Measurements from ENCODE around the gene PGM2L1.

PGM2L1 gene

DNA sequence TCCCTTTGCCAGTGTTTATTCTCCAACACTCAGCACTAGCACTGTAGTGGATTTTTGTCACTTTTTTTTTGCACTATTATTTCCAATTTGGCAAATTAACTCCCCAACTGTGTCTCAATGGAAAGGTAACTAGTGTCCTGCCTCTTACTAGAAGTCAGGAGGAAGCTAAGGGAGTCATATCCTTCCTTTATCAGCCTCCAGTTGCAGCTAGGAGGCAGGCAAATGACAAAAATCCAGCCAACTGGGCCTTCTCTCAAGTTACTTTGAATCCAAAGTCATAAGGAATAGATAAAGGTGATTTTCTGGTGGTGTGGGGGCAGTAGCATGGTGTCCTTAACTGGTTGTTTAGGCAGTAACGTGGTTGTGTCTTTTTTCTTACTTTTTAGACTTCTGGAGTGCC lies 71.2 kb downstream of the PGM2L1 start:
- H3K27ac ChIP-seq (ENCODE audit: extremely low read depth, low read depth, low read length), result no peak overlapping the region
- no peaks in the 10 kb centered on the region for H3K36me3 ChIP-seq (ENCODE audit: control insufficient read depth in 2 of 2, insufficient read depth in 1 of 2, low read length in 2 of 2)
- no peaks in the 10 kb centered on the region for H3K9me3 ChIP-seq (ENCODE audit: control insufficient read depth, insufficient read depth, low read depth, low read length)
- ChIA-PET POLR2A (no interaction called here), CTCF (interaction anchor here (0.8 kb wide), 1 partner anchor 11 kb away, joined by 3 read pairs; no protein-coding TSS in a partner anchor)
- H3K4me1 ChIP-seq (ENCODE audit: control insufficient read depth, insufficient read depth, low read length), result no peaks in the 10 kb centered on the region
- H3K4me3 ChIP-seq (ENCODE audit: low read depth, low read length), result no peak overlapping the region
- no peak for TF ChIP-seq ZNF707 (tag by site-specific recombination; IDR thresholded peaks at IDR 0.05)
- TF ChIP-seq, protein P1, sequence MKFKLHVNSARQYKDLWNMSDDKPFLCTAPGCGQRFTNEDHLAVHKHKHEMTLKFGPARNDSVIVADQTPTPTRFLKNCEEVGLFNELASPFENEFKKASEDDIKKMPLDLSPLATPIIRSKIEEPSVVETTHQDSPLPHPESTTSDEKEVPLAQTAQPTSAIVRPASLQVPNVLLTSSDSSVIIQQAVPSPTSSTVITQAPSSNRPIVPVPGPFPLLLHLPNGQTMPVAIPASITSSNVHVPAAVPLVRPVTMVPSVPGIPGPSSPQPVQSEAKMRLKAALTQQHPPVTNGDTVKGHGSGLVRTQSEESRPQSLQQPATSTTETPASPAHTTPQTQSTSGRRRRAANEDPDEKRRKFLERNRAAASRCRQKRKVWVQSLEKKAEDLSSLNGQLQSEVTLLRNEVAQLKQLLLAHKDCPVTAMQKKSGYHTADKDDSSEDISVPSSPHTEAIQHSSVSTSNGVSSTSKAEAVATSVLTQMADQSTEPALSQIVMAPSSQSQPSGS (tag by site-specific recombination; IDR thresholded peaks at IDR 0.05; ENCODE audit: low read depth), result no peak
- TF ChIP-seq SCRT2 (tag by site-specific recombination; IDR thresholded peaks at IDR 0.05), result no peak
- no peak for TF ChIP-seq ZFHX2 (tag by site-specific recombination; conservative IDR thresholded peaks at IDR 0.05)
- no peak for TF ChIP-seq ZSCAN23 (tag by site-specific recombination; IDR thresholded peaks at IDR 0.05)
- TF ChIP-seq, protein P2, sequence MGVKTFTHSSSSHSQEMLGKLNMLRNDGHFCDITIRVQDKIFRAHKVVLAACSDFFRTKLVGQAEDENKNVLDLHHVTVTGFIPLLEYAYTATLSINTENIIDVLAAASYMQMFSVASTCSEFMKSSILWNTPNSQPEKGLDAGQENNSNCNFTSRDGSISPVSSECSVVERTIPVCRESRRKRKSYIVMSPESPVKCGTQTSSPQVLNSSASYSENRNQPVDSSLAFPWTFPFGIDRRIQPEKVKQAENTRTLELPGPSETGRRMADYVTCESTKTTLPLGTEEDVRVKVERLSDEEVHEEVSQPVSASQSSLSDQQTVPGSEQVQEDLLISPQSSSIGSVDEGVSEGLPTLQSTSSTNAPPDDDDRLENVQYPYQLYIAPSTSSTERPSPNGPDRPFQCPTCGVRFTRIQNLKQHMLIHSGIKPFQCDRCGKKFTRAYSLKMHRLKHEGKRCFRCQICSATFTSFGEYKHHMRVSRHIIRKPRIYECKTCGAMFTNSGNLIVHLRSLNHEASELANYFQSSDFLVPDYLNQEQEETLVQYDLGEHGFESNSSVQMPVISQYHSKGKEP (tag by site-specific recombination; IDR thresholded peaks at IDR 0.05), result no peak
- TF ChIP-seq, protein P3, sequence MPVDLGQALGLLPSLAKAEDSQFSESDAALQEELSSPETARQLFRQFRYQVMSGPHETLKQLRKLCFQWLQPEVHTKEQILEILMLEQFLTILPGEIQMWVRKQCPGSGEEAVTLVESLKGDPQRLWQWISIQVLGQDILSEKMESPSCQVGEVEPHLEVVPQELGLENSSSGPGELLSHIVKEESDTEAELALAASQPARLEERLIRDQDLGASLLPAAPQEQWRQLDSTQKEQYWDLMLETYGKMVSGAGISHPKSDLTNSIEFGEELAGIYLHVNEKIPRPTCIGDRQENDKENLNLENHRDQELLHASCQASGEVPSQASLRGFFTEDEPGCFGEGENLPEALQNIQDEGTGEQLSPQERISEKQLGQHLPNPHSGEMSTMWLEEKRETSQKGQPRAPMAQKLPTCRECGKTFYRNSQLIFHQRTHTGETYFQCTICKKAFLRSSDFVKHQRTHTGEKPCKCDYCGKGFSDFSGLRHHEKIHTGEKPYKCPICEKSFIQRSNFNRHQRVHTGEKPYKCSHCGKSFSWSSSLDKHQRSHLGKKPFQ (tag by site-specific recombination; IDR thresholded peaks at IDR 0.05), result no peak
- TF ChIP-seq, protein P4, sequence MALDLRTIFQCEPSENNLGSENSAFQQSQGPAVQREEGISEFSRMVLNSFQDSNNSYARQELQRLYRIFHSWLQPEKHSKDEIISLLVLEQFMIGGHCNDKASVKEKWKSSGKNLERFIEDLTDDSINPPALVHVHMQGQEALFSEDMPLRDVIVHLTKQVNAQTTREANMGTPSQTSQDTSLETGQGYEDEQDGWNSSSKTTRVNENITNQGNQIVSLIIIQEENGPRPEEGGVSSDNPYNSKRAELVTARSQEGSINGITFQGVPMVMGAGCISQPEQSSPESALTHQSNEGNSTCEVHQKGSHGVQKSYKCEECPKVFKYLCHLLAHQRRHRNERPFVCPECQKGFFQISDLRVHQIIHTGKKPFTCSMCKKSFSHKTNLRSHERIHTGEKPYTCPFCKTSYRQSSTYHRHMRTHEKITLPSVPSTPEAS (tag by site-specific recombination; IDR thresholded peaks at IDR 0.05), result no peak
- TF ChIP-seq ZNF10 (tag by site-specific recombination; IDR thresholded peaks at IDR 0.05), result no peak
- no peak for TF ChIP-seq ZNF747 (tag by site-specific recombination; IDR thresholded peaks at IDR 0.05)
- no peak for TF ChIP-seq ZSCAN30 (tag by site-specific recombination; IDR thresholded peaks at IDR 0.05)
- TF ChIP-seq, protein P5, sequence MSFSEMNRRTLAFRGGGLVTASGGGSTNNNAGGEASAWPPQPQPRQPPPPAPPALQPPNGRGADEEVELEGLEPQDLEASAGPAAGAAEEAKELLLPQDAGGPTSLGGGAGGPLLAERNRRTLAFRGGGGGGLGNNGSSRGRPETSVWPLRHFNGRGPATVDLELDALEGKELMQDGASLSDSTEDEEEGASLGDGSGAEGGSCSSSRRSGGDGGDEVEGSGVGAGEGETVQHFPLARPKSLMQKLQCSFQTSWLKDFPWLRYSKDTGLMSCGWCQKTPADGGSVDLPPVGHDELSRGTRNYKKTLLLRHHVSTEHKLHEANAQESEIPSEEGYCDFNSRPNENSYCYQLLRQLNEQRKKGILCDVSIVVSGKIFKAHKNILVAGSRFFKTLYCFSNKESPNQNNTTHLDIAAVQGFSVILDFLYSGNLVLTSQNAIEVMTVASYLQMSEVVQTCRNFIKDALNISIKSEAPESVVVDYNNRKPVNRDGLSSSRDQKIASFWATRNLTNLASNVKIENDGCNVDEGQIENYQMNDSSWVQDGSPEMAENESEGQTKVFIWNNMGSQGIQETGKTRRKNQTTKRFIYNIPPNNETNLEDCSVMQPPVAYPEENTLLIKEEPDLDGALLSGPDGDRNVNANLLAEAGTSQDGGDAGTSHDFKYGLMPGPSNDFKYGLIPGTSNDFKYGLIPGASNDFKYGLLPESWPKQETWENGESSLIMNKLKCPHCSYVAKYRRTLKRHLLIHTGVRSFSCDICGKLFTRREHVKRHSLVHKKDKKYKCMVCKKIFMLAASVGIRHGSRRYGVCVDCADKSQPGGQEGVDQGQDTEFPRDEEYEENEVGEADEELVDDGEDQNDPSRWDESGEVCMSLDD (tag by site-specific recombination; IDR thresholded peaks at IDR 0.05), result no peak

DNA sequence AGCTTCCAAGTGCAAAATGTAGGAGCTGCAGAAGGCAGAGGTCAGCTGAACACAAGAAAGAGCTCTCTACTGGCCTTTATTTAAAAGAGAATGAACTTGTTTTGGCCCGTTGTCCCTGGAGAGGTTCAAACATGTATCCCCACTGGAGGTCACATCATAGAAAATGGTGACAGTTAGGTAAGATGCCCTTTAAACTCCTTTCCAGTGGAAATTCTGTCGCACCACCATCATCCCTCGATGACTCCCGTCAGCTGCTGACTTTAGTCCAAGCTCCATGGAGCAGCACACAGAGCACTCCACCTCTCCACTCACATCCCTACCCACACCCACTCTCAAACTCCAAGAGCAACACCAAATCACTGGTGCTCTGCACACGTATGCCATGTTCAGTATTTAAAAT lies 71.6 kb downstream of the PGM2L1 start:
- Histone ChIP-seq H3K4me1 (ENCODE audit: control insufficient read depth, insufficient read depth, low read length) (no peaks in the 10 kb centered on the region), H3K27ac (ENCODE audit: extremely low read depth, low read depth, low read length) (no peak overlapping the region), H3K9me3 (ENCODE audit: control insufficient read depth, insufficient read depth, low read depth, low read length) (no peaks in the 10 kb centered on the region), H3K4me3 (ENCODE audit: low read depth, low read length) (no peak overlapping the region), H3K36me3 (ENCODE audit: control insufficient read depth in 2 of 2, insufficient read depth in 1 of 2, low read length in 2 of 2) (no peaks in the 10 kb centered on the region)
- POLR2A ChIA-PET, result no interaction called here
- CTCF ChIA-PET, result interaction anchor here (0.6 to 0.8 kb wide), 2 partner anchors 11 to 125 kb away, joined by 3 read pairs; no protein-coding TSS in a partner anchor
- TF ChIP-seq, protein P3 (tag by site-specific recombination; IDR thresholded peaks at IDR 0.05), result no peak
- TF ChIP-seq ZNF2 (tag by site-specific recombination; IDR thresholded peaks at IDR 0.05) (no peak), OSR2 (tag by site-specific recombination; IDR thresholded peaks at IDR 0.05) (no peak)
- TF ChIP-seq, protein P6, sequence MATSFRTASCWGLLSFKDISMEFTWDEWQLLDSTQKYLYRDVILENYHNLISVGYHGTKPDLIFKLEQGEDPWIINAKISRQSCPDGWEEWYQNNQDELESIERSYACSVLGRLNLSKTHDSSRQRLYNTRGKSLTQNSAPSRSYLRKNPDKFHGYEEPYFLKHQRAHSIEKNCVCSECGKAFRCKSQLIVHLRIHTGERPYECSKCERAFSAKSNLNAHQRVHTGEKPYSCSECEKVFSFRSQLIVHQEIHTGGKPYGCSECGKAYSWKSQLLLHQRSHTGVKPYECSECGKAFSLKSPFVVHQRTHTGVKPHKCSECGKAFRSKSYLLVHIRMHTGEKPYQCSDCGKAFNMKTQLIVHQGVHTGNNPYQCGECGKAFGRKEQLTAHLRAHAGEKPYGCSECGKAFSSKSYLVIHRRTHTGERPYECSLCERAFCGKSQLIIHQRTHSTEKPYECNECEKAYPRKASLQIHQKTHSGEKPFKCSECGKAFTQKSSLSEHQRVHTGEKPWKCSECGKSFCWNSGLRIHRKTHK (tag by site-specific recombination; IDR thresholded peaks at IDR 0.05), result no peak
- TF ChIP-seq, protein P7, sequence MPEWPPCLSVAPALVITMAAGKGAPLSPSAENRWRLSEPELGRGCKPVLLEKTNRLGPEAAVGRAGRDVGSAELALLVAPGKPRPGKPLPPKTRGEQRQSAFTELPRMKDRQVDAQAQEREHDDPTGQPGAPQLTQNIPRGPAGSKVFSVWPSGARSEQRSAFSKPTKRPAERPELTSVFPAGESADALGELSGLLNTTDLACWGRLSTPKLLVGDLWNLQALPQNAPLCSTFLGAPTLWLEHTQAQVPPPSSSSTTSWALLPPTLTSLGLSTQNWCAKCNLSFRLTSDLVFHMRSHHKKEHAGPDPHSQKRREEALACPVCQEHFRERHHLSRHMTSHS (tag by site-specific recombination; IDR thresholded peaks at IDR 0.05), result no peak
- TF ChIP-seq, protein P8, sequence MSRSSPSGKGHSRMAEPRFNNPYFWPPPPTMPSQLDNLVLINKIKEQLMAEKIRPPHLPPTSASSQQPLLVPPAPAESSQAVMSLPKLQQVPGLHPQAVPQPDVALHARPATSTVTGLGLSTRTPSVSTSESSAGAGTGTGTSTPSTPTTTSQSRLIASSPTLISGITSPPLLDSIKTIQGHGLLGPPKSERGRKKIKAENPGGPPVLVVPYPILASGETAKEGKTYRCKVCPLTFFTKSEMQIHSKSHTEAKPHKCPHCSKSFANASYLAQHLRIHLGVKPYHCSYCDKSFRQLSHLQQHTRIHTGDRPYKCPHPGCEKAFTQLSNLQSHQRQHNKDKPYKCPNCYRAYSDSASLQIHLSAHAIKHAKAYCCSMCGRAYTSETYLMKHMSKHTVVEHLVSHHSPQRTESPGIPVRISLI (tag by site-specific recombination; IDR thresholded peaks at IDR 0.05), result no peak

Measured in HEK293 (cell line).